CD4-positive, alpha-beta T cell treated with Interleukin-6 for 4 hours (primary cell): ENCODE measurements around the gene TGM5.
A peak's percentile ranks its signal among the peaks of the same experiment; 100 is the strongest.
"Not testable (repeated sequence)": the region's sequence is repeated elsewhere in the genome, so short reads cannot be mapped to it uniquely, and the experiment has no call there.

Experiments
- DNase-seq: peaks from one replicate; pipeline ENCODE4 v3.0.0-alpha.2; 2020; ENCODE audit warnings: mixed read lengths

The TGM5 gene

DNA sequence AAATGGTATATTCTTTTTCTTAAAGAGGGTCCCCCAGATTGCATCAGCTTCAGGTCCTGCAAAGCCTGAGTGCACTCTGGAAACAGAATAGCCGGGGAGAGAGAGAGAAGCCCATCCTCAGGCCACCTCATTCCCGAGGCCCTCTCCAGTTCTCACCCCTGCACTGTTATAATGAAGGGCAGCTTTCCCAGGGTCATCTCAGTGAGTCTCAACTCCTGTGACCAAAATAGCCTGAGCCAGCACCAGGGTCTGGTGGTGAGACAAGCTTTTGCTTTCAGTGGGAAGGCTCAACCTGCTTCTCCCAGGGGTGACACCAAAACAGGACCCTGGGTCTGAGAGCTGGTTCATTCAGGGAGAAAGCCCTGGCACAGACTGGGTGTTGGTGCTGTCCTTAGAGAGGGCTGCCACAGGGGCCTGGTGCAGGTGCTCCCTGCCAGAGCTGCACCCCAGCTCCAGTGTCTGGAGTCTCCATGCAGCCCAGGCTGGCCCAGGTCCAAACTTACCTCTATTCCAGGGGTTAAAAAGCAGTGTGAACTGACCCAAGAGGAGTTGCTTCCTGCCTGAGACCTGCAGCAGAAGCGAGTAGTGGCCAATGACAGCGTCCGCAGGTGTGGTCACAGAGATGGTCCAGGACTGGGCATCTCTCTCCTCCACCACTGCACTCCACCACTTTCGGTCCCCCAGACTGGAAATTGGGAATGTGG is 52.0 kb downstream of the TGM5 start:
- no peak for DNase-seq

DNA sequence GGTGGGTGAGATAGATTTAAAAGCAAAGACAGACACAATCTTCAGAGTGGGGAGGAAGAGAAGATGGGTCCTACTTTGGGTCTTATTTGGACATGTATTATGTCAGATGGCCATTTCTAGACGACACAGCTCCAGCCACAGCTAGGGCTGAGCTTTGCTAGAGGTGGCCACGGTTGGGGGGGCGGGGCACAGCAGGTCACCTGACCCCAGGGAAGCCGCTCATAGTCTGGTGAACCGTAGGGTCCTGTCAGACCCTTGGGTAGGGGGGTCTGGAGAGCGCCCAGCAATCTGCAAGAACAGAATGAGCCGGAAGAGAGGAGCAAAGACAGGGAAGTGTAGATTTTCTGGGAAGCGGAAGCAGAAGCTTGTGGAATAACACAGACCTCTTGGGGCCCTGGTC is 52.6 kb downstream of the TGM5 start:
- no peak for DNase-seq

DNA sequence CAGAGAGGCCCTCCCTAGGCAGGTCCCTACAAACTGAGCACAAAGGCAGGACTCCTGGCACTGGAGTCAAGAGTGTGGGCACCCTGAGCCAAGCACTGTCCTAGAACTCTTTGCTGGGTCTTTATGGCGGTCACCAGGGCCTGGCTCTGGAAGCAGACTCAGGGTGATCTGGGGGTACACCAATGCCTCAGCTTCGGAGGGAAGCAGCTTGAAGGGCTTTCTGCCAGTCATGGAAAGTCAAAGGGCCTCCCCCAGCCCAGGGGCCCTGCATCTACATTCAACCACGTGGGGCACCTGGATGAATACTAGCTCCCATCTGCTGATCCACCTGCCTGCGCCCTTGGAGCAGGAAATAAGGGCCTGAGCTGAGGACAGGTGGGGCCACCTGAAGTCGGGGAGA is 53.3 kb downstream of the TGM5 start:
- no peak for DNase-seq

DNA sequence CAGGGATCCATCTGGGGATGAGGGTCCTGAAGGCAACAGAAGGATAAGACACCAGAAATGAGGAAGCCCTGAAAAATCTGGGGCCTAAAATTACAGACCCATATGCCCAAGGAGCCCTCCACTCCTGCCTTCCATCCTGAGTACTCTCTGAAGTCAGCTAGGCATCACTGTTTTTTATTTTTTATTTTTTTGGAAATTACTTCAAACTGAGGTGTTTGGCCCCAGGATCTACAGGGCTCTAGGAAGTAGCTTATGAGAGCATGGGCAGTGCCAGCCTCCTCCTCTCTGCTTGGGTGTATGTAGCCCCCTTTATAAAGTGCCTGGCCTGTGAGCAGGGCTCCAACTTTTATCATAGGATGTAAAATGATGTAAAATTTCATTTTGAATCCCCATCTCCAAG is 53.8 kb downstream of the TGM5 start:
- no peak for DNase-seq

DNA sequence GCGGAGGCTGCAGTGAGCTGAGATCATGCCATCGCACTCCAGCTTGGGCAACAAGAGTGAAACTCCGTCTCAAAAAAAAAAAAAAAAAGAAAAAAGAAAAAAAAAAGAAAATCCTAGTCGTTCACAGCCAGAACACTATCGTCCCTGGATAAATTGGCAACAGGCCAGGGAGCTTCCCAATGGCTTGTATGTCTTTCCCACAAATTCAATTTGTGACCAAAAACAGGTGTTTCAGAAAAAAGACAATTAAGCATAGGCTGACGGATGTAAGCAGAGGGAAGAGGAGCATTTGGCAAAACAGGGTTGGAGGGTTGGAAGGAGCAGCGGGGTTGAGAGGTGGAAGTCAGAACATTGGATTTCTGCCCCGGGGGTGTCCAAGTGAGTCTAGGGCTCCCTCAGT is 54.4 kb downstream of the TGM5 start:
- DNase-seq: no peak

DNA sequence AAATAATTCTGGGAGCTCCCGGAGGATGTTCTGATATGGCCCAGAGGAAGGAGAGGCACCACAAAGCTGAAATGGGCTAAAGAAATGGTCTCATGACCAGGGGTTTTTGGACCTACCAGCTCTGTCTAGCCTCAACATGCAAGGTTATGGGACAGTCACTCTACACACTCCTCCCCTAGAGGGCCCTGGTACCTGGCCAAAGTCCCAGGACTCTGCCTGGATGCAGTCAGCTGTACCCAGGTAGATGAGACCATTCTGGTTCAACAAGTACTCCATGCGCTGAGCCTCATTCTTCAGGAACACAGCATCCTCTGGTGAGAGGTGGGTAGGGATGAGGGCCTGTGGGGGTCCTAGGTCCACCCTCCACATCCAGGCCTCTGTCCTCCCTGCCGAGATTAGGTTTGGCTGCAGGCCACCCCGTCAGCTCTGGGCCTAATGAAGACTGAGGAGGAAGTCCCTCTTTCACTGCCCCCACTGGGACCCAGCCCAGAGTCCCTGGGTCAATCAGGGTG is 55.4 kb downstream of the TGM5 start:
- DNase-seq: no peak

DNA sequence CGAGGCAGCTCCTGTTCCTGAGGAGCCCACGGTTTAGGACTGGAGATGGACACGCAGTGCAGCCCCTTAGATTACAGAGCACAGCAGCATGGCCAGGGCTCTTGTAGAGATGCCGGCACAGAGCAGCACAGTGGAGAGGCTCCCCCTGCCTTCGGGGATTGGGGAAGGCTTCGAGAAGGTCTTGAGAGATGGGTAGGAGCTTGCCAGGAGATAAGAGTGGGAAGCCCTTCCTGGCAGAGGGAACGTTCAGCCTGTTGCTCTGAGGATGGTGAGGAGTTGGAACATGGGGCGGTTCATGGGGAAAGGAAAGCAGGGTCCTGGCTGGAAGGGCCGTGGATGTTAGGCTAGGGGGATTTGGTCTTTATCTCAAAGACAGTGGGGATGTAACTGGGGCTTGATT is 55.9 kb downstream of the TGM5 start:
- DNase-seq: no peak

DNA sequence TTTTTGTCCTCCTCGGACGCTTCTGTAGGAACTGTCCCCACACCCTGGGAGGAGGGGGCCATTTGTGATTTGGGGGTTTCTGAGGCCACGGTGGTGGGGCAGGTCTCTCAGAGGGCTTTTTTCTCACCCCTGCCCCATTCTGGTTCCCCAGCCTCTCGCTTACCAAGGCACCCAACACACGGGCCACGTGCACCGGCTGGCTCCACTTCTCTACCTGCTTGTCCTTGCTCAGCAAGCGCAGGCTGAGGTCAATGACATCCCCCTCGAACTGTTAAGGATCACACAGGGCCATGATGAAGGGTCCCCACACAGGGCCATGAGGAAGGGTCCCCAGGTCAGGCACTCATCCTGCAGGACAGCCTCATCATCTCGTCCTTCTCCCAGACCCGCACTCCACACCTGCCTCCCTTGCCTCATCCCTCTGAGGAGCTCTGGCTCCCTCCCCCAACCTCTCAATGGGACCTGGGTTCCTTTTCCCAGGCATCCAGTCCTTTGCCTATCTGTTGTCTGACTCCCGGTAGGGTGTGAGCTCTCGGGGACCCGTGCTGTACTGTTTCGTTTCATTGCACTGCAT is 56.5 kb downstream of the TGM5 start:
- no peak for DNase-seq

DNA sequence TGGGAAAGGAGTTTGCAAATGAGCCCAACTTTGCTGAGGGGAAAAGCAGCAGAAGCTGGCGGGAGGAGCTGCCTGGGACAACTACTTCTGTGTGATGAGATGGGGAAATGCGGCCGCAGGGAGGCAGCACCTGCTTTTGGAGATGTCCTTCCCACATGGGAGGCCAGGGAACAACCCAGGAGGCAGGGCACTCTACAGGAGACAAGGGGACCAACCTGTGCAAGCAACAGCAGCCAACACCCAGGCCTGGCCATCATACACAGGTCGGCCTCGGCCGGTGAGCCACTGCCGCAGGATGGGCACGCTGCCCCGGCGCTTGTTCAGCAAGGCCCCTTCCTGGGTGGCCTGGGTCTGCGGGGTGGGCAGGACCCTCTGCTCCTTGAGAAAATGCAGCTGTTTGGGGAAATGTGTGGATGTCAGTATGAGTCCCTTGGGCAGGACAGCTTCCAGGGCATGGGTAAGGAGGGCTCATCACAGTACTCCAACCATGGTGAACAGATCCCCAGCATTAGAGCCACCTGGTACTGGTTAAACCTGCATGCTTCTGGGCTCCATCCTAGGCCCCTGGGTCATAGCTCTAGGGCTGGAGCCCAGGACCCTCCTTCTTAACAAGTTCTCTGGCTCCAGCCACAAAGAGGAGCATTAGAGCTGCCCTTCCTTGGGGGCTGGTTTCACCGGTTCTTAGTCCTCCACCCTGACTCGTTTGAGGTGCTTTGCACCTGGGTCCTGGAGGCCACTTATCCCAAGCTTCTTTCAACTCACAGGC is 57.5 kb downstream of the TGM5 start:
- DNase-seq: no peak

DNA sequence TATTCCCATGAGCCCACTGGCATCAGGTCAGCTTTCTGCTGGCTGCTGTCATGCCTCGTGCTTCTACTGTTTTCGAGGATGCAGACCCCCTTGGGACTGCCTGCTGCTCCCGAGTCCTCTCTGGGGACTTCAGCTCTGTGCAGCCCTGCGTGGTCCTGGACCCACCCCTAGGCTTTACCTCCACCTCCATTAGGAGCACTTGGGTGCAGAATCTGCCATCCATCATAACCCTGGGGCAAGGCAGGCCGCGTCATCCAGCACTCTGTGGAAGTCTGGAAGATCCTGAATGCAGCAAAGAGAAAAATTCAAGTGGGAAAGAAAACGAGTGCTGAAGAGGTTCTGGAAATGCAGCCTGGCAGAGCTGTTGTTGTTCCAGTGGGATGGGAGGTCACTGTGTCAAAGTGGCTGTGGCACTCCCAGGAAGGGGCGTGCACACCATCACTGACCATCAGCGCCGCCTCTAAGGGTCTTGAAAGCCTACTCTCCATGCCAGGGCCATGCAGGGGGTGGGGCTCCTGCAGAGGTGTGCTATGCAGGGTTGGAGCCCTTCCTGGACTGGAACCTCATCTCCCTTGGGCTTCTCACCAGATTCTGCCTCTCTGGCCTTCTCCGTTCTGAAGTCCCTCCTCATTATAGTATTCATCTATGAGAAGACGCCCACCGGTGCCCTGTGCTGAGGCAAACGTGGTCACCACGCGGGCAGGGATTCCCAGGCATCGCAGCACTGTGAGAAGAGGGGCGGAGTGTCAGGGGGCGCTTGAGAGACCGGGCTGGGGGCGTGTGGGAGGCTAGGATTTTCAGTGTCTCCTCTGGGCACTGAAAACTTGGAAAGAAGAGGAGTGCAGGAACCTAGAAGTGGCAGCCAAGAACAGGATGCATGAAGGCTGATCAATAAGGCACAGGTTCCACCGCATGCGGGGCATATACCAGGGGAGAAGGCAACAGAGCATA is 58.4 kb downstream of the TGM5 start:
- DNase-seq: no peak

DNA sequence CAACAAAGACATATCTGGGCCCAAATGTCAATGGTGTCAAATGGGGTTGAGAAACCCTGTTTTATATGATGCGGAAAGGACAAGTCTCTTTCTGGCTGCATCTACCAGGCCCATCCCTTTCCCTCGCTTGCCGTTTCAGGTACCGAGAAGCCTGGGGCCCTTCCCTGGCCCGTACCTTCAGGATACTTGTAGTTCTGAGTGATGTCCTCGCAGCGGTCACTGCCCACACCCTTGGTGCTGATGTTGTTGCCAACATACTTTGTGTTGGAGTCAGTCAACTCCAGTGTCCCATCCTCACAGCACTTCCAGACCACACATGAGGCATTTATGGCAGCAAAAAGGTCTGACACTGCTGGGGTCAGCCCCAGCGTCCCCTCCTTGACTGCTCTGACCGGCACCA is 59.7 kb downstream of the TGM5 start:
- no peak for DNase-seq

DNA sequence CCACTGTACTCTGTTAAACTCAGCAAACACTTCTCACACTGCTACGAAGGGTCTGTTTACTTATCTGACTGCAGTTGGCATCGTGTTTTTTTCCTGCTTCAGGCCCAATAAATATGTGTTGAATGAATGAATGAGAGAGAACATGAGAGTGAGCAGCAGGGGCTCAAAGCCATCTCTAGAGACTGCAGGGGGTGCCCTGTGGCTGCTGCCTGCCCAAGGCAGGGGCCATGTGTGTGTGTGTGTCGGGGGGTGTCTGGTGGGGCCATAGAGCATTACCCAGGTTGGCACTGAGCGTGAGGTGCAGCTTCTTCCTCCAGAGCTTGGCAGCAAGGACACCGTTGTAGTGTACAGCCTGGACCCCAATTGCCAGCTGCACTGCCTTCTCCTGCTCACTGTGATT is 60.7 kb downstream of the TGM5 start:
- no peak for DNase-seq

DNA sequence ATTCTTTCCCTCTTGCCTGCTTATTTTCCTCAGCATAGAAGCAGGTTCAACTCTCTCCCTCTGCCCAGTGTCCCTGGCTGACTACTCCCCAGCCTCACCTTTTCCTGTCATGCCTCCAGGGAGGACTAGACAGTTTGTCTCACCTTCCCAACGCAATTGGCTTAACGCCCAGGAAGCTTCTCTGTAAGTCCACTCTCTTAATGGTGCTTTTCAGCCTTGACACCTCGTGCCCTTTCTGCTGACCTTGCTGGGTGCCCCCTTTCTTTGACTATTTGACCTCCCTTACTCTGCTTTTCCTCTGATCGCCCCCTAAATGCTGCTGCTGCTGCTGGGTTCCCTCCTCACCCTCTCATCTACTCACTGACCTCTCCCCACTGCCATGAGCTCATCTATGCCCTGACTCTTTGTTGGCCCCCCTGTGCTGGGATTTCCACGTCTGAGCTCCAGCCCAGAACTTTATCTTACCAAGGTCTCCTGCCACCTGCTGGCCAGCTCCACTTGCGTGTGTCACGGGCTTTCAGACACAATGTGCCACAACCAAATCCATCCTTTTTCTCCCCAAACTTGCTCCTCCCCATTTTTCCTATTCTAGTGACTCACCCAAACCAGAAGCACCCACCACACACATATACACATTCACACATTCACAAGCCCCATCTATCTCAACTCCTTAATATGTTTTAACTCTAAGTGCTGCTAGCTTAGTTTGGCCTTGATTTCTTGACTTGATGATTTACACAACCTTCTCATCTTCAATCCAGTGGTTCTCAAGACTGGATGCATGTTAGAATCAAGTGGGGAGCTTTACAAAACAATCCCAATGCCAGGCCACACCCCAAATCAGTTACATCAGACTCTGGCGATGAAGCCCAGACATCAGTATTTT is 62.5 kb downstream of the TGM5 start:
- DNase-seq: peak; percentile 56

DNA sequence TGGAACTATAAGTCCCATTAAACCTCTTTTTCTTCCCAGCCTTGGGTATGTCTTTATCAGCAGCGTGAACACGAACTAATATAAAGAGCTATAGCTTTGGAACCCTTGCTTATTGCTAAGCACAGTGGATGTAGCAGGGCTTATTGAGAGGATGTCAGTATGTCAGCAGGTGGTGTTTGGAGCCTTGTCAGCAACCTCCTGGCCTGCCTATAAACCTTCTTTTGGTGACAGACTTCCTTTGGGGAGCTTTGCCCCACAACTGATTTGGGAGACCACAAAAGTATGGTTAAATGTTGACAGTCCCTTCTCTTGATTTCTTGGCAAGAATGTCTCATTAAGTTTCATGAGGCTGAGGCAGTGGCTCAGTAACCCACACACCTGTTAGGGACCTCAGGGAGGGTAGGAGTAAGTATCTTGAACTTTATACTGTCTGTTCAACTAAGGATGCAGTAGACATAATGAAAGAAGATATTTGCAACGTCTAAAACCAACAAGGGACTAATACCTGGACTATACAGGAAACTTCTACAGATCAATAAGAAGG is 66.7 kb downstream of the TGM5 start:
- DNase-seq: no peak

DNA sequence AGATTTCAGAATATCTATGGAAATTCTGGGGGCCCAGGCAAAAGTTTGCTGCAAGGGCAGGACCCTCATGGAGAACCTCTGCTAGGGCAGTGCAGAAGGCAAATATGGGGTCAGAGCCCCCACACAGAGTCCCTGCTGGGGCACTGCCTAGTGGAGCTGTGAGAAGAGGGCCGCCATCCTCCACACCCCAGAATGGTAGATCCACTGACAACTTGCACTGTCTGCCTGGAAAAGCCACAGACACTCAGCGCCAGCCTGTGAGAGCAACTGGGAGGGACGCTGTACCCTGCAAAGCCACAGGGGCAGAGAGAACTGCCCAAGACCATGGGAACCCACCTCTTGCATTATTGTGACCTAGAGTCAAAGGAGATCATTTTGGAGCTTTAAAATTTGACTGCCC is 67.7 kb downstream of the TGM5 start:
- DNase-seq: no peak

DNA sequence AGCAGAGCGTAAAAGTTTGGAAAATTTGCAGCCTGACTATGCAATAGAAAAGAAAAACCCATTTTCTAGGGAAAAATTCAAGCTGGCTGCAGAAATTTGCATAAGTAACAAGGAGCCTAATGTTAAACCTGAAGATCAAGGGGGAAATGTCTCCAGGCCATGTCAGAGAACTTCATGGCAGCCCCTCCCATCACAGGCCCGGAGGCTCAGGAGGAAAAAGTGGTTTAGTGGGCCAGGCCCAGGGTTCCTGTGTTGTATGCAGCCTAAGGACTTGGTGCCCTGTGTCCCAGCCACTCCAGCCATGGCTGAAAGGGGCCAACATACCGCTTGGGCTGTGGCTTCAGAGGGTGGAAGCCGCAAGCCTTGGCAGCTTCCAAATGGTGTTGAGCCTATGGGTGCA is 68.2 kb downstream of the TGM5 start:
- DNase-seq: not testable (repeated sequence)

DNA sequence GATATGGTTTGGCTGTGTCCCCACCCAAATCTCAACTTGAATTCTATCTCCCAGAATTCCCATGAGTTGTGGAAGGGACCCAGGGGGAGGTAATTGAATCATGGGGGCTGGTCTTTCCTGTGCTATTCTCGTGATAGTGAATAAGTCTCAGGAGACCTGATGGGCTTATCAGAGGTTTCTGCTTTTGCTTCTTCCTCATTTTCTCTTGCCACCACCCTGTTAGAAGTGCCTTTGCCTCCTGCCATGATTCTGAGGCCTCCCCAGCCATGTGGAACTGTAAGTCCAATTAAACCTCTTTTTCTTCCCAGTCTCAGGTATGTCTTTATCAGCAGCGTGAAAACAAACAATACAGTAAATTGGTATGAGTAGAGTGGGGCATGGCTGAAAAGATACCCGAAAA is 69.0 kb downstream of the TGM5 start:
- not testable (repeated sequence) for DNase-seq

DNA sequence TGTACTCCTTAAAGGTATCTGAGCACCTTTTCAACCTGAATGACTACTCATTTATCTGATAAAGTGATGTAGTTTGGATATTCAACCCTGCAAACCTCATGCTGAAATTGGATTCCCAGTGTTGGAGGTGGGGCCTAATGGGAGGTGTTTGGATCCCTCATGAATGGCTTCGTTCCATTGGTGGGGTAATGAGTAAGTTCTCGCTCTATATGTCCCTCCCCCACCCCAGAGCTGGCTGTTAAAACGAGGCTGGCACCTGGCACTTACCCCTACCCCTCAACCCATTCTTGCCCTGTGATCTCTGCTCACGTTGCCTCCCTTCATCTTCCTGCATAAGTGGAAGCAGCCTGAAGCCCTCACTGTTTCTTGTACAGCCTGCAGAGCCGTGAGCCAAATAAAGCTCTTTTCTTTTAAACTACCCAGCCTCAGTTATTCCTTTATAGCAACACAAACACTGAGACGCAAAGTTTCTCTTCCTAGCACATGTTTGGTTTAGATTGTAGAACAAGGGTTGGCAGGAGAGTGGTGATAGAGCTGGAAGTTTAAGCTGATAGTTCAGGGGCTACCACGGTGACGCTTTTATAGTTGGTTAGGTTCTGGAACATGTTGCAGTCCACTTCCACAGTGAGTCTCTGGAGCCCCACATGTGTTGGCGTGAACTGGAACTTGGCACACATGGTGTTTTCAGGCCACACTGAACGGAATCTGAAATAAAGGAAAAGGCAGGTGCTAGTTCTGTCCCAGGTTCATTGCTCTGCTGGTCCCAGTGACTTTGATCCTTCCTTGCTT is 69.8 kb downstream of the TGM5 start:
- no peak for DNase-seq

DNA sequence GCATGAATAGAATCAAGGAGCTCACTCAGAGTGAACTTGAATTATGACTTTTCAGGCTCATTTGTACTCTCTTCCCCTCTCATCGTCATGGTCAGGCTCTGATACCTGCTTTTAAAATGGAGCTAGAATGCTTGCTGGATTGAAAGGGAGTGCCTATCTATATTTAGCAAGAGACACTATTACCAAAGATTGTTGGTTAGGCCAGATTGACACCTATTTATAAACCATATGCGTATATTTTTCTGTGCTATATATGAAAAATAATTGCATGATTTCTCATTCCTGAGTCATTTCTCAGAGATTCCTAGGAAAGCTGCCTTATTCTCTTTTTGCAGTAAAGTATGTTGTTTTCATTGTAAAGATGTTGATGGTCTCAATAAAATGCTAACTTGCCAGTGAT is 71.9 kb downstream of the TGM5 start:
- DNase-seq: no peak

DNA sequence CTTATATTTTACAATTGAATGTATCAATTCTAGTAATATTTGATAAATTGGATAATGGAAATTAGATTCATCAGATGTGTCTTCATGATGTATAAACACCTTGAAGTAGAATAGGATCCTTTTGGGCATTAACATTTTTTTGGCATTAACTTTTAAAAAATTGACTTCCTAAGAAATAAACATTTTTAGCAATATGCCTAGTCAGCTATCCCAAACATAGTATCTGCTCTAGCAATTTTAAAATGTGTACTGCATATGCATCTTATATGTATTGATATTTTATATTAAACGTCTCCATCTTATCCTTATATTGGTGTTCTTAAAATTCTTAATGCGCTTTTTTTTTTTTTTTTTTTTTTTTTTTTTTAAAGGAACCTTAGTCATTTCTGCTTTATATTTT is 73.0 kb downstream of the TGM5 start:
- no peak for DNase-seq

DNA sequence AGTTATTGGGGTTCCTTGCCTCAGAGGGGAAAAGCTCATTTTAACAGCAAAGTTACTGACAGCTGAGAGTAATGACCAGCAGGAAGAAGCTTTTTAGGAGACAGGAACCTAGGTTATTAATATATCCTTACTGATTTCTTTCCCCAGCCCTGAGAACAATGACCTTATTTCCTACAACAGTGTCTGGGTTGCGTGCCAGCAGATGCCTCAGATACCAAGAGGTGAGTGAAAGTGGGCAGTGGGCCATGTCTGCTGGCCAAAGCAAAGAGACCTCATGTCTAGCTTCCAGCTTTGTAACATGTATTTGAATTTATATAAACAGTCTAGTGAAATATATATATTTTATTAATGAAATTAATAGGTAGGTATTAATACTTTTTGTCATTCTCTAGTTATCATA is 76.5 kb downstream of the TGM5 start:
- DNase-seq: no peak
